HCT116 (cell line): ENCODE results near the gene AMBRA1. TPM values are rescaled to one million over a fixed set of nuclear protein-coding genes. Genes with fewer than 3 reads are reported as not detected.

Experiments
- ATAC-seq: fragments of 200-7000 bp; cut with Tn5 transposase; 2 replicates; pipeline ENCODE4 v1.9.1; 2020; ENCODE audit warnings: mild to moderate bottlenecking, moderate library complexity
- BruUV-seq: library from RNA; stranded (reverse); fragments of 400-500 nt; replicated peaks from 2 replicates; lab custom pipeline; 2021; lab: Mats Ljungman, UMichigan
- CTCF ChIA-PET: fragments of 300-600 bp; sonication (Branson Sonifier 250); formaldehyde crosslinking; loops from one replicate; lab custom pipeline; 2021; ENCODE audit warnings: antibody characterized with exemption; lab: Charles Lee
- POLR2A ChIA-PET: fragments of 300-600, 350-600 bp; sonication (Branson Sonifier 250); formaldehyde crosslinking; loops from one replicate; lab custom pipeline; 2021; ENCODE audit warnings: antibody characterized with exemption; lab: Charles Lee
- RAD21 ChIA-PET, 2 experiments: fragments of 300-600 bp; sonication (Branson Sonifier 250); formaldehyde crosslinking; loops; one replicate each; lab custom pipeline; 2023; ENCODE audit warnings: low total read pairs in 2 of 2; ENCODE audit not compliant: uncharacterized antibody in 2 of 2, unreplicated experiment in 2 of 2, low non-redundant PET in 1 of 2; lab: Charles Lee
- DNase-seq: peaks from one replicate; pipeline ENCODE4 v3.0.0-alpha.2; 2010; ENCODE audit warnings: low read depth, low spot score
- H2AFZ ChIP-seq: fragments of 200-600 bp; shearing (Covaris generic), sonication (generic); 2 replicates; pipeline ENCODE4 v1.6.1; 2017; ENCODE audit warnings: low read depth, mixed run types, mixed read lengths, antibody characterized with exemption, low read length; ENCODE audit not compliant: poor library complexity, severe bottlenecking
- H3K27ac ChIP-seq: 2 replicates; pipeline ENCODE4 v1.5.1; 2012; ENCODE audit warnings: low read depth, low read length
- H3K27me3 ChIP-seq: fragments of 200-600 bp; sonication (generic); 2 replicates; pipeline ENCODE4 v1.6.1; 2016; ENCODE audit warnings: mixed run types, low read length, mixed read lengths; ENCODE audit not compliant: insufficient read depth
- H3K36me3 ChIP-seq, 2 experiments: fragments of 200-500 bp in 1 of 2; fragments of 200-600 bp in 1 of 2; sonication (Bioruptor generic) in 1 of 2; sonication (generic) in 1 of 2; 2 replicates each; pipeline versions ENCODE4 v1.5.1 to v1.6.1; 2014 to 2016; ENCODE audit warnings: low read length in 2 of 2, inconsistent platforms in 1 of 2, mixed read lengths in 1 of 2, mixed run types in 1 of 2; ENCODE audit not compliant: insufficient read depth in 2 of 2, control insufficient read depth in 1 of 2
- H3K4me1 ChIP-seq, 2 experiments: fragments of 200-600 bp in 1 of 2; sonication (generic) in 1 of 2; 2 replicates each; pipeline versions ENCODE4 v1.5.1 to v1.6.1; 2012 to 2017; ENCODE audit warnings: low read length in 2 of 2, inconsistent platforms in 1 of 2, mild to moderate bottlenecking in 1 of 2, mixed read lengths in 1 of 2, mixed run types in 1 of 2, moderate library complexity in 1 of 2; ENCODE audit not compliant: insufficient read depth in 2 of 2, control insufficient read depth in 1 of 2
- H3K4me2 ChIP-seq: fragments of 200-600 bp; sonication (generic); 2 replicates; pipeline ENCODE4 v1.6.1; 2017; ENCODE audit warnings: mixed run types, low read length, mixed read lengths
- H3K4me3 ChIP-seq, 2 experiments: fragments of 200-600 bp in 1 of 2; sonication (generic) in 1 of 2; replicated peaks in 1 of 2; 2 replicates each; pipeline ENCODE4 v1.5.1; 2011 to 2016; ENCODE audit warnings: low read length in 2 of 2, control low read depth in 1 of 2, low read depth in 1 of 2, mild to moderate bottlenecking in 1 of 2, mixed read lengths in 1 of 2, mixed run types in 1 of 2
- H3K79me2 ChIP-seq: fragments of 200-600 bp; sonication (generic); 2 replicates; pipeline ENCODE4 v1.6.1; 2017; ENCODE audit warnings: mild to moderate bottlenecking, mixed run types, low read length, moderate library complexity, mixed read lengths; ENCODE audit not compliant: insufficient read depth
- H3K9ac ChIP-seq: fragments of 200-600 bp; sonication (generic); 2 replicates; pipeline ENCODE4 v1.6.1; 2016; ENCODE audit warnings: low read length, mixed read lengths
- H3K9me2 ChIP-seq: fragments of 200-600 bp; sonication (generic), shearing (Covaris generic); 2 replicates; pipeline ENCODE4 v1.6.1; 2017; ENCODE audit warnings: mixed run types, mild to moderate bottlenecking, moderate library complexity; ENCODE audit not compliant: insufficient read depth
- H3K9me3 ChIP-seq, 2 experiments: fragments of 200-500 bp in 1 of 2; fragments of 200-600 bp in 1 of 2; sonication (Bioruptor generic) in 1 of 2; sonication (generic) in 1 of 2; 2 replicates each; pipeline ENCODE4 v1.6.1; 2014 to 2017; ENCODE audit warnings: low read length in 2 of 2, mixed read lengths in 2 of 2, inconsistent platforms in 1 of 2, low read depth in 1 of 2, mild to moderate bottlenecking in 1 of 2, mixed run types in 1 of 2, moderate library complexity in 1 of 2; ENCODE audit not compliant: control insufficient read depth in 1 of 2, insufficient read depth in 1 of 2
- H4K20me1 ChIP-seq: fragments of 200-600 bp; sonication (generic), shearing (Covaris generic); 2 replicates; pipeline ENCODE4 v1.6.1; 2017; ENCODE audit warnings: mixed run types, mild to moderate bottlenecking, moderate library complexity; ENCODE audit not compliant: insufficient read depth
- ATF3 ChIP-seq: IDR thresholded peaks from 2 replicates; pipeline ENCODE4 v1.6.1; 2012
- CBX3 ChIP-seq: IDR thresholded peaks from 2 replicates; pipeline ENCODE4 v1.6.1; 2012; ENCODE audit warnings: low read depth
- CEBPB ChIP-seq: IDR thresholded peaks from 2 replicates; pipeline ENCODE4 v1.6.1; 2012; ENCODE audit warnings: low read depth
- CTCF ChIP-seq, 3 experiments: fragments of 200-600 bp in 1 of 3; sonication (generic) in 1 of 3; IDR thresholded peaks in 2 of 3; conservative IDR thresholded peaks in 1 of 3; 2 replicates each; pipeline ENCODE4 v1.5.1; 2012 to 2017; ENCODE audit warnings: low read depth in 2 of 3, low read length in 2 of 3, antibody characterized with exemption in 1 of 3, borderline replicate concordance in 1 of 3, control low read depth in 1 of 3, mild to moderate bottlenecking in 1 of 3, mixed read lengths in 1 of 3, mixed run types in 1 of 3, moderate library complexity in 1 of 3; ENCODE audit not compliant: insufficient read depth in 1 of 3
- EGR1 ChIP-seq: IDR thresholded peaks from 2 replicates; pipeline ENCODE4 v1.6.1; 2012; ENCODE audit warnings: low read depth
- ELF1 ChIP-seq: IDR thresholded peaks from 2 replicates; pipeline ENCODE4 v1.6.1; 2012; ENCODE audit warnings: low read depth, borderline replicate concordance
- EZH2 ChIP-seq: fragments of 200-600 bp; sonication (generic); IDR thresholded peaks from 2 replicates; pipeline ENCODE4 v1.6.1; 2017; ENCODE audit warnings: antibody characterized with exemption, mixed run types
- FOSL1 ChIP-seq: IDR thresholded peaks from 2 replicates; pipeline ENCODE4 v1.6.1; 2012; ENCODE audit warnings: low read depth
- JUND ChIP-seq: IDR thresholded peaks from 2 replicates; pipeline ENCODE4 v1.6.1; 2012
- SIN3A ChIP-seq: IDR thresholded peaks from 2 replicates; pipeline ENCODE4 v1.6.1; 2012; ENCODE audit warnings: low read depth
- SRF ChIP-seq: IDR thresholded peaks from 2 replicates; pipeline ENCODE4 v1.6.1; 2012; ENCODE audit warnings: low read depth
- TCF7L2 ChIP-seq: IDR thresholded peaks from 2 replicates; pipeline ENCODE4 v1.7.0; 2011; ENCODE audit warnings: borderline replicate concordance, inconsistent platforms; ENCODE audit not compliant: insufficient read depth, insufficient read length; ENCODE audit errors: extremely low read depth
- YY1 ChIP-seq: IDR thresholded peaks from 2 replicates; pipeline ENCODE4 v1.6.1; 2011; ENCODE audit warnings: low read length, low read depth, moderate library complexity, mild to moderate bottlenecking; ENCODE audit not compliant: insufficient replicate concordance; ENCODE audit errors: extremely low read depth
- ZBTB33 ChIP-seq: IDR thresholded peaks from 2 replicates; pipeline ENCODE4 v1.6.1; 2011; ENCODE audit warnings: mild to moderate bottlenecking, low read length, moderate library complexity; ENCODE audit not compliant: insufficient replicate concordance; ENCODE audit errors: extremely low read depth
- ZFX ChIP-seq: fragments of 450-650 bp; IDR thresholded peaks from 2 replicates; pipeline ENCODE4 v1.6.1; 2017
- ZNF274 ChIP-seq: fragments of 200-500 bp; sonication (Bioruptor generic); IDR thresholded peaks from 2 replicates; pipeline ENCODE4 v1.6.1; 2014; ENCODE audit warnings: mild to moderate bottlenecking, low read depth, low read length, inconsistent platforms
- intact Hi-C: fragments of 100-400 bp; cut with micrococcal nuclease; formaldehyde crosslinking; loops from 2 replicates; pipeline ENCODE4 v1.10.0; 2022
- total RNA-seq: library from RNA; stranded (reverse); gene quantifications from one replicate; pipeline ENCODE4 v1.2.1, GENCODE V29; 2021; ENCODE audit not compliant: unreplicated experiment

The AMBRA1 gene
- total RNA-seq, 1 experiment from 2014 or later = 22.7 TPM

- no peaks in the 10 kb centered on the region for H3K9me2 ChIP-seq
- no peaks in the 10 kb centered on the region for H4K20me1 ChIP-seq
- peaks cover 6 to 8% of the 10 kb centered on the region in 2 experiments; a peak in 3 of 4 replicates for H3K4me1 ChIP-seq
- H3K4me2 ChIP-seq = no peak overlapping the region
- no peak for DNase-seq
- H3K79me2 ChIP-seq = no peaks in the 10 kb centered on the region
- H3K36me3 ChIP-seq = peaks cover 0 to 5% of the 10 kb centered on the region in 2 experiments; a peak in 2 of 4 replicates
- no peak overlapping the region for H3K27ac ChIP-seq
- no peak overlapping the region for H2AFZ ChIP-seq
- ATAC-seq = no peak
- TF ChIP-seq EZH2 (no peak), SRF (no peak), ZBTB33 (no peak), ZFX (no peak), ELF1 (no peak), EGR1 (no peak), CEBPB (no peak), ZNF274 (no peak), JUND (no peak), SIN3A (no peak), YY1 (no peak), ATF3 (no peak), TCF7L2 (no peak), FOSL1 (no peak), CTCF (IDR thresholded peaks at IDR 0.05 in 2 of 3, conservative IDR thresholded peaks at IDR 0.05 in 1 of 3; ENCODE audit: borderline replicate concordance in 1 of 3, insufficient read depth in 1 of 3, low read depth in 2 of 3, low read length in 2 of 3) (no peak), CBX3 (no peak)
- no peaks in the 10 kb centered on the region for H3K9me3 ChIP-seq
- intact Hi-C loops = no loop called here
- ChIA-PET RAD21 (no interaction called here), CTCF (no interaction called here), POLR2A (no interaction called here)
- no TSS peak for BruUV-seq
- no peaks in the 10 kb centered on the region for H3K27me3 ChIP-seq
- H3K4me3 ChIP-seq = no peak overlapping the region
- no peak overlapping the region for H3K9ac ChIP-seq
Observed at GRCh38 chr11:46635557-46636139, 41.8 kb upstream of the AMBRA1 start.
